H9 (cell line): Measurements from ENCODE around the gene GABBR2. TPM values are rescaled to one million over a fixed set of nuclear protein-coding genes. Genes with fewer than 3 reads are reported as not detected.

ENCODE experiments used
- DNase-seq: peaks from one replicate; pipeline ENCODE4 v3.0.0-alpha.2; 2017
- H2AFZ ChIP-seq: one replicate; pipeline ENCODE4 v1.6.1; 2013; ENCODE audit warnings: mild to moderate bottlenecking, low read length, control low read depth, moderate library complexity
- H2AK5ac ChIP-seq: 2 replicates; pipeline ENCODE4 v1.6.1; 2013; ENCODE audit warnings: low read length, control low read depth, mixed read lengths; ENCODE audit not compliant: insufficient read length
- H2BK120ac ChIP-seq: one replicate; pipeline ENCODE4 v1.6.1; 2013; ENCODE audit warnings: low read depth, mild to moderate bottlenecking, low read length, control low read depth, inconsistent platforms; ENCODE audit not compliant: poor library complexity, severe bottlenecking
- H2BK12ac ChIP-seq: 2 replicates; pipeline ENCODE4 v1.6.1; 2013; ENCODE audit warnings: low read length, control low read depth, mixed read lengths, low read depth; ENCODE audit not compliant: insufficient read length
- H2BK15ac ChIP-seq: 2 replicates; pipeline ENCODE4 v1.6.1; 2013; ENCODE audit warnings: low read depth, low read length, control low read depth
- H2BK20ac ChIP-seq: one replicate; pipeline ENCODE4 v1.6.1; 2013; ENCODE audit warnings: low read depth, mild to moderate bottlenecking, low read length, control low read depth, inconsistent platforms; ENCODE audit not compliant: poor library complexity, severe bottlenecking
- H2BK5ac ChIP-seq: 2 replicates; pipeline ENCODE4 v1.6.1; 2013; ENCODE audit warnings: low read length, control low read depth, mixed read lengths; ENCODE audit not compliant: insufficient read length
- H3K14ac ChIP-seq: 2 replicates; pipeline ENCODE4 v1.6.1; 2013; ENCODE audit warnings: low read length, control low read depth; ENCODE audit not compliant: insufficient read depth
- H3K18ac ChIP-seq: 2 replicates; pipeline ENCODE4 v1.6.1; 2013; ENCODE audit warnings: low read depth, mild to moderate bottlenecking, mixed read lengths, low read length, control low read depth; ENCODE audit not compliant: insufficient read length
- H3K23ac ChIP-seq: 2 replicates; pipeline ENCODE4 v1.6.1; 2013; ENCODE audit warnings: low read length, control low read depth, mixed read lengths, low read depth; ENCODE audit not compliant: insufficient read length
- H3K23me2 ChIP-seq: 2 replicates; pipeline ENCODE4 v1.6.1; 2013; ENCODE audit warnings: low read depth, mild to moderate bottlenecking, mixed read lengths, low read length, control low read depth; ENCODE audit not compliant: insufficient read length, poor library complexity, severe bottlenecking
- H3K27ac ChIP-seq: 2 replicates; pipeline ENCODE4 v1.5.1; 2013; ENCODE audit warnings: low read length, control low read depth, mixed read lengths, low read depth; ENCODE audit not compliant: insufficient read length
- H3K27me3 ChIP-seq: 2 replicates; pipeline ENCODE4 v1.6.1; 2013; ENCODE audit warnings: low read length, control low read depth, inconsistent platforms; ENCODE audit not compliant: insufficient read depth
- H3K4ac ChIP-seq: 2 replicates; pipeline ENCODE4 v1.6.1; 2013; ENCODE audit warnings: low read depth, mild to moderate bottlenecking, control low read depth, inconsistent platforms, low read length, moderate library complexity
- H3K4me1 ChIP-seq: 2 replicates; pipeline ENCODE4 v1.6.1; 2013; ENCODE audit warnings: low read length, control low read depth, inconsistent platforms; ENCODE audit not compliant: insufficient read depth
- H3K4me2 ChIP-seq: 2 replicates; pipeline ENCODE4 v1.6.1; 2013; ENCODE audit warnings: low read length, control low read depth, mixed read lengths; ENCODE audit not compliant: insufficient read length, insufficient read depth
- H3K56ac ChIP-seq: 2 replicates; pipeline ENCODE4 v1.6.1; 2013; ENCODE audit warnings: low read depth, mild to moderate bottlenecking, mixed read lengths, low read length, control low read depth; ENCODE audit not compliant: insufficient read length
- H3K79me1 ChIP-seq: 2 replicates; pipeline ENCODE4 v1.6.1; 2013; ENCODE audit warnings: low read depth, mild to moderate bottlenecking, moderate library complexity, low read length, control low read depth, inconsistent platforms; ENCODE audit not compliant: insufficient read depth, poor library complexity, severe bottlenecking
- H3K79me2 ChIP-seq: 2 replicates; pipeline ENCODE4 v1.6.1; 2013; ENCODE audit warnings: low read length, control low read depth, inconsistent platforms; ENCODE audit not compliant: insufficient read depth
- H3K9ac ChIP-seq: 2 replicates; pipeline ENCODE4 v1.6.1; 2013; ENCODE audit warnings: low read length, control low read depth, mixed read lengths; ENCODE audit not compliant: insufficient read length; ENCODE audit errors: extremely low read depth
- H3K9me3 ChIP-seq: one replicate; pipeline ENCODE4 v1.6.1; 2013; ENCODE audit warnings: low read depth, low read length, inconsistent platforms; ENCODE audit not compliant: control insufficient read depth
- H3T11ph ChIP-seq: one replicate; pipeline ENCODE4 v1.6.1; 2013; ENCODE audit warnings: mild to moderate bottlenecking, low read length, control low read depth, inconsistent platforms
- H4K20me1 ChIP-seq: one replicate; pipeline ENCODE4 v1.6.1; 2013; ENCODE audit not compliant: control insufficient read depth, insufficient read length, insufficient read depth
- H4K5ac ChIP-seq: 2 replicates; pipeline ENCODE4 v1.6.1; 2013; ENCODE audit warnings: low read depth, mild to moderate bottlenecking, mixed read lengths, low read length, control low read depth; ENCODE audit not compliant: insufficient read length
- H4K8ac ChIP-seq: replicated peaks from 2 replicates; pipeline ENCODE4 v1.6.1; 2013; ENCODE audit warnings: low read length, control low read depth, mixed read lengths, low read depth; ENCODE audit not compliant: insufficient read length
- H4K91ac ChIP-seq: 2 replicates; pipeline ENCODE4 v1.6.1; 2013; ENCODE audit warnings: low read depth, mild to moderate bottlenecking, moderate library complexity, mixed read lengths, low read length, control low read depth; ENCODE audit not compliant: insufficient read length
- H3K27ac Mint-ChIP-seq, 3 experiments: 2 replicates in 2 of 3; 3 replicates in 1 of 3; pipeline ENCODE4 v1.8.0; 2020 to 2021; ENCODE audit warnings: mixed read lengths in 3 of 3, mild to moderate bottlenecking in 1 of 3, moderate library complexity in 1 of 3
- H3K27me3 Mint-ChIP-seq: 2 replicates; pipeline ENCODE4 v1.8.0; 2021; ENCODE audit warnings: low read depth, mild to moderate bottlenecking, moderate library complexity, mixed read lengths
- H3K36me3 Mint-ChIP-seq, 3 experiments: 2 replicates in 2 of 3; 3 replicates in 1 of 3; pipeline ENCODE4 v1.8.0; 2020 to 2021; ENCODE audit warnings: low read depth in 3 of 3, mixed read lengths in 3 of 3; ENCODE audit not compliant: insufficient read depth in 1 of 3
- H3K4me1 Mint-ChIP-seq, 2 experiments: 2 replicates each; pipeline ENCODE4 v1.8.0; 2020; ENCODE audit warnings: mixed read lengths in 2 of 2
- H3K4me3 Mint-ChIP-seq, 2 experiments: 2 replicates in 1 of 2; 3 replicates in 1 of 2; pipeline ENCODE4 v1.8.0; 2020 to 2021; ENCODE audit warnings: mild to moderate bottlenecking in 2 of 2, mixed read lengths in 2 of 2, moderate library complexity in 1 of 2
- H3K9me3 Mint-ChIP-seq, 2 experiments: 2 replicates in 1 of 2; 3 replicates in 1 of 2; pipeline ENCODE4 v1.8.0; 2020; ENCODE audit warnings: mild to moderate bottlenecking in 2 of 2, mixed read lengths in 2 of 2, moderate library complexity in 1 of 2
- CTCF ChIP-seq: fragments of 200-600 bp; sonication (generic); conservative IDR thresholded peaks from 3 replicates; pipeline ENCODE4 v1.8.0; 2021; ENCODE audit warnings: antibody characterized with exemption, mild to moderate bottlenecking
- WGBS: extraction: QIAGEN DNeasy Blood & Tissue Kit; methylation state at CpG from one replicate; pipeline ENCODE4 v1.1.7; 2013; ENCODE audit warnings: missing lambda C conversion rate, low lambda C conversion rate, mixed read lengths; ENCODE audit not compliant: insufficient read length; ENCODE audit errors: extremely low coverage; 5-methylcytosine and 5-hydroxymethylcytosine counted together
- total RNA-seq: library from RNA; stranded (reverse); gene quantifications from 2 replicates; pipeline ENCODE4 v1.2.1, GENCODE V29; 2021

Gene GABBR2
- total RNA-seq, 1 experiment from 2014 or later: 0.66 TPM

GRCh38 chr9:98318041-98318790, 390.5 kb downstream of the GABBR2 start:
- H4K20me1 ChIP-seq: no peaks in the 10 kb centered on the region
- no peaks in the 10 kb centered on the region for H3K9me3 ChIP-seq
- no peak overlapping the region for H3K9ac ChIP-seq
- no CpG with 5 or more reads among the region's 17 CpGs for WGBS
- H2BK12ac ChIP-seq: no peak overlapping the region
- H2AFZ ChIP-seq: no peak overlapping the region
- no peak overlapping the region for H3K23ac ChIP-seq
- no peak for DNase-seq
- Mint-ChIP-seq H3K36me3 (no peaks in the 10 kb centered on the region), H3K4me3 (no peak overlapping the region), H3K27ac (no peak overlapping the region), H3K4me1 (peaks cover 12% of the 10 kb centered on the region in 2 experiments), H3K9me3 (no peaks in the 10 kb centered on the region), H3K27me3 (peaks cover 9% of the 10 kb centered on the region)
- H3K14ac ChIP-seq: no peak overlapping the region
- H2BK20ac ChIP-seq: no peak overlapping the region
- H2BK5ac ChIP-seq: no peak overlapping the region
- no peaks in the 10 kb centered on the region for H3K79me1 ChIP-seq
- TF ChIP-seq CTCF: no peak
- H3K23me2 ChIP-seq: no peaks in the 10 kb centered on the region
- no peak overlapping the region for H4K8ac ChIP-seq
- H3K4me1 ChIP-seq: no peaks in the 10 kb centered on the region
- no peak overlapping the region for H3K56ac ChIP-seq
- no peak overlapping the region for H3T11ph ChIP-seq
- no peak overlapping the region for H3K27ac ChIP-seq
- no peaks in the 10 kb centered on the region for H3K79me2 ChIP-seq
- H4K5ac ChIP-seq: no peak overlapping the region
- no peak overlapping the region for H4K91ac ChIP-seq
- H3K27me3 ChIP-seq: no peaks in the 10 kb centered on the region
- H3K4me2 ChIP-seq: no peak overlapping the region
- no peak overlapping the region for H3K4ac ChIP-seq
- H2AK5ac ChIP-seq: no peak overlapping the region
- H2BK15ac ChIP-seq: no peak overlapping the region
- H3K18ac ChIP-seq: no peak overlapping the region
- no peak overlapping the region for H2BK120ac ChIP-seq
